Neural crest cell (in vitro differentiated cells): ENCODE data around the gene UNC13C. TPM values are rescaled to one million over a fixed set of nuclear protein-coding genes. Genes with fewer than 3 reads are reported as not detected.

Experiments
- DNase-seq: peaks from one replicate; pipeline ENCODE4 v3.0.0; 2021; ENCODE audit warnings: low read depth, mixed read lengths, low spot score
- H3K27ac Mint-ChIP-seq: one replicate; pipeline ENCODE4 v1.8.0; 2021; ENCODE audit warnings: mild to moderate bottlenecking, mixed read lengths; ENCODE audit not compliant: unreplicated experiment
- H3K27me3 Mint-ChIP-seq: 2 replicates; pipeline ENCODE4 v1.8.0; 2021; ENCODE audit warnings: low read depth, mild to moderate bottlenecking, mixed read lengths
- H3K36me3 Mint-ChIP-seq: 2 replicates; pipeline ENCODE4 v1.8.0; 2021; ENCODE audit warnings: low read depth, mild to moderate bottlenecking, mixed read lengths
- H3K4me1 Mint-ChIP-seq: 2 replicates; pipeline ENCODE4 v1.8.0; 2021; ENCODE audit warnings: mixed read lengths
- H3K4me3 Mint-ChIP-seq: one replicate; pipeline ENCODE4 v1.8.0; 2021; ENCODE audit warnings: mild to moderate bottlenecking, mixed read lengths
- H3K9me3 Mint-ChIP-seq: 2 replicates; pipeline ENCODE4 v1.8.0; 2021; ENCODE audit warnings: mixed read lengths
- CTCF ChIP-seq: fragments of 200-600 bp; sonication (generic); conservative IDR thresholded peaks from 2 replicates; pipeline ENCODE4 v1.5.0; 2021; ENCODE audit warnings: antibody characterized with exemption, mild to moderate bottlenecking
- total RNA-seq: library from RNA; stranded (reverse); gene quantifications from 2 replicates; pipeline ENCODE4 v1.2.1, GENCODE V29; 2021

Gene UNC13C
- total RNA-seq, 1 donor from 2014 or later: 1.5 TPM

- Mint-ChIP-seq H3K36me3 (no peaks in the 10 kb centered on the region), H3K9me3 (no peaks in the 10 kb centered on the region), H3K4me3 (no peak overlapping the region), H3K4me1 (no peaks in the 10 kb centered on the region), H3K27ac (no peak overlapping the region), H3K27me3 (peaks cover 26% of the 10 kb centered on the region)
- TF ChIP-seq CTCF: peak; percentile 80
- DNase-seq: peak; percentile 32
These were observed 104.7 kb downstream of the UNC13C start for GRCh38 chr15:54082836-54083492.

GRCh38 chr15:54083501-54083900, 105.3 kb downstream of the UNC13C start:
- DNase-seq: no peak
- H3K36me3 Mint-ChIP-seq: no peaks in the 10 kb centered on the region
- no peaks in the 10 kb centered on the region for H3K4me1 Mint-ChIP-seq
- H3K27ac Mint-ChIP-seq: no peak overlapping the region
- H3K27me3 Mint-ChIP-seq: peaks cover 24% of the 10 kb centered on the region
- TF ChIP-seq CTCF: no peak
- H3K9me3 Mint-ChIP-seq: no peaks in the 10 kb centered on the region
- H3K4me3 Mint-ChIP-seq: no peak overlapping the region

GRCh38 chr15:54083991-54084390, 105.8 kb downstream of the UNC13C start:
- DNase-seq: no peak
- H3K27ac Mint-ChIP-seq: no peak overlapping the region
- no peaks in the 10 kb centered on the region for H3K4me1 Mint-ChIP-seq
- no peak for TF ChIP-seq CTCF
- no peak overlapping the region for H3K4me3 Mint-ChIP-seq
- H3K9me3 Mint-ChIP-seq: no peaks in the 10 kb centered on the region
- peaks cover 28% of the 10 kb centered on the region for H3K27me3 Mint-ChIP-seq
- no peaks in the 10 kb centered on the region for H3K36me3 Mint-ChIP-seq

- Mint-ChIP-seq H3K27me3 (peaks cover 29% of the 10 kb centered on the region), H3K27ac (no peak overlapping the region), H3K9me3 (no peaks in the 10 kb centered on the region), H3K36me3 (no peaks in the 10 kb centered on the region), H3K4me3 (no peak overlapping the region), H3K4me1 (no peaks in the 10 kb centered on the region)
- no peak for TF ChIP-seq CTCF
- no peak for DNase-seq
These were observed 110.6 kb downstream of the UNC13C start for GRCh38 chr15:54088837-54089236.

- no peak for TF ChIP-seq CTCF
- no peak overlapping the region for H3K4me3 Mint-ChIP-seq
- H3K27me3 Mint-ChIP-seq: peaks cover 35% of the 10 kb centered on the region
- no peak for DNase-seq
- no peaks in the 10 kb centered on the region for H3K36me3 Mint-ChIP-seq
- no peaks in the 10 kb centered on the region for H3K4me1 Mint-ChIP-seq
- no peak overlapping the region for H3K27ac Mint-ChIP-seq
- no peaks in the 10 kb centered on the region for H3K9me3 Mint-ChIP-seq
These were observed 111.5 kb downstream of the UNC13C start for GRCh38 chr15:54089776-54090175.
